Hepatocyte (in vitro differentiated cells): Measurements from ENCODE around the gene RPS6KA2. TPM values are rescaled to one million over a fixed set of nuclear protein-coding genes. Genes with fewer than 3 reads are reported as not detected.

Source experiments
- DNase-seq: peaks from one replicate; pipeline ENCODE4 v3.0.0-alpha.2; 2016; ENCODE audit warnings: low spot score
- H2AFZ ChIP-seq: fragments of 200-600 bp; sonication (generic); 2 replicates; pipeline ENCODE4 v1.6.0; 2016; ENCODE audit warnings: antibody characterized with exemption, mild to moderate bottlenecking
- H3K27ac ChIP-seq: fragments of 200-600 bp; sonication (generic); 2 replicates; pipeline ENCODE4 v1.5.1; 2016; ENCODE audit warnings: mild to moderate bottlenecking
- H3K27me3 ChIP-seq: fragments of 200-600 bp; sonication (generic); 2 replicates; pipeline ENCODE4 v1.6.1; 2016
- H3K36me3 ChIP-seq: fragments of 200-600 bp; sonication (generic); replicated peaks from 2 replicates; pipeline ENCODE4 v1.5.1; 2016; ENCODE audit warnings: low read depth; ENCODE audit not compliant: insufficient read depth
- H3K4me1 ChIP-seq: fragments of 200-600 bp; sonication (generic); 2 replicates; pipeline ENCODE4 v1.5.1; 2016; ENCODE audit warnings: mild to moderate bottlenecking, moderate library complexity; ENCODE audit not compliant: insufficient read depth
- H3K4me2 ChIP-seq: fragments of 200-600 bp; sonication (generic); 2 replicates; pipeline ENCODE4 v1.6.0; 2016
- H3K4me3 ChIP-seq: fragments of 200-600 bp; sonication (generic); 2 replicates; pipeline ENCODE4 v1.5.1; 2016; ENCODE audit warnings: mild to moderate bottlenecking
- H3K79me2 ChIP-seq: fragments of 200-600 bp; sonication (generic); 2 replicates; pipeline ENCODE4 v1.6.0; 2017; ENCODE audit warnings: mild to moderate bottlenecking
- H3K9me2 ChIP-seq: fragments of 200-600 bp; sonication (generic); replicated peaks from 2 replicates; pipeline ENCODE4 v1.6.0; 2017; ENCODE audit warnings: mild to moderate bottlenecking; ENCODE audit not compliant: insufficient read depth
- H3K9me3 ChIP-seq: fragments of 200-600 bp; sonication (generic); 2 replicates; pipeline ENCODE4 v1.5.1; 2016; ENCODE audit warnings: low read depth, mild to moderate bottlenecking
- H4K20me1 ChIP-seq: fragments of 200-600 bp; sonication (generic); 2 replicates; pipeline ENCODE4 v1.6.0; 2016; ENCODE audit warnings: mild to moderate bottlenecking; ENCODE audit not compliant: insufficient read depth, poor library complexity, severe bottlenecking
- CTCF ChIP-seq: fragments of 200-600 bp; sonication (generic); IDR thresholded peaks from 2 replicates; pipeline ENCODE4 v1.5.1; 2016; ENCODE audit warnings: antibody characterized with exemption, mild to moderate bottlenecking; ENCODE audit not compliant: poor library complexity
- EZH2 ChIP-seq: fragments of 200-600 bp; sonication (generic); IDR thresholded peaks from 2 replicates; pipeline ENCODE4 v1.6.1; 2016; ENCODE audit warnings: antibody characterized with exemption, mild to moderate bottlenecking, borderline replicate concordance
- EZH2phosphoT487 ChIP-seq: fragments of 200-600 bp; sonication (generic); IDR thresholded peaks from one replicate; pipeline ENCODE4 v1.6.1; 2018; ENCODE audit warnings: antibody characterized with exemption, mild to moderate bottlenecking, low read depth, moderate library complexity; ENCODE audit not compliant: unreplicated experiment, severe bottlenecking
- WGBS: methylation state at CpG from one replicate; pipeline ENCODE4 v1.1.6; 2016; ENCODE audit warnings: low lambda C conversion rate; ENCODE audit errors: missing lambda C conversion rate; 5-methylcytosine and 5-hydroxymethylcytosine counted together
- polyA plus RNA-seq: library from polyadenylated mRNA; unstranded; fragments of >200 nt; fragmentation: Nextera tagmentation; extraction: Ambion mirVana; gene quantifications from 2 replicates; pipeline ENCODE4 v1.2.1, GENCODE V29; 2016
- total RNA-seq: library from RNA; depleted of rRNA; stranded (reverse); fragments of >200 nt; gene quantifications from 2 replicates; pipeline ENCODE4 v1.2.3, GENCODE V29; 2014

The RPS6KA2 gene
- total and polyA plus RNA-seq, 2 experiments from 2014 or later = 27.7 to 29.2 TPM

GRCh38 chr6:166507809-166508564, 119.1 kb downstream of the RPS6KA2 start:
- no peak overlapping the region for H3K27ac ChIP-seq

GRCh38 chr6:166507380-166507779, 119.7 kb downstream of the RPS6KA2 start:
- Histone ChIP-seq H3K4me3 (no peak overlapping the region), H3K79me2 (no peaks in the 10 kb centered on the region), H4K20me1 (no peaks in the 10 kb centered on the region), H3K9me3 (no peaks in the 10 kb centered on the region), H3K27me3 (no peaks in the 10 kb centered on the region), H3K9me2 (no peaks in the 10 kb centered on the region), H3K36me3 (no peaks in the 10 kb centered on the region), H3K4me2 (no peak overlapping the region), H3K4me1 (no peaks in the 10 kb centered on the region), H2AFZ (no peak overlapping the region), H3K27ac (no peak overlapping the region)
- 100% methylated on average over 2 of the region's 2 CpGs for WGBS
- TF ChIP-seq EZH2phosphoT487 (no peak), CTCF (no peak), EZH2 (no peak)
- DNase-seq = no peak

More at GRCh38 chr6:166507809-166508564, 119.1 kb downstream of the RPS6KA2 start:
- no peaks in the 10 kb centered on the region for H3K9me2 ChIP-seq
- H3K4me3 ChIP-seq = no peak overlapping the region
- H3K79me2 ChIP-seq = no peaks in the 10 kb centered on the region
- no peaks in the 10 kb centered on the region for H3K4me1 ChIP-seq
- WGBS = 94% methylated on average over 24 of the region's 25 CpGs
- TF ChIP-seq EZH2 (no peak), CTCF (no peak), EZH2phosphoT487 (no peak)
- no peaks in the 10 kb centered on the region for H3K9me3 ChIP-seq
- H3K36me3 ChIP-seq = no peaks in the 10 kb centered on the region
- H4K20me1 ChIP-seq = no peaks in the 10 kb centered on the region
- no peak overlapping the region for H2AFZ ChIP-seq
- no peak for DNase-seq
- no peak overlapping the region for H3K4me2 ChIP-seq
- no peaks in the 10 kb centered on the region for H3K27me3 ChIP-seq

- Histone ChIP-seq H3K4me1 (no peaks in the 10 kb centered on the region), H3K36me3 (no peaks in the 10 kb centered on the region), H3K79me2 (no peaks in the 10 kb centered on the region), H3K9me2 (no peaks in the 10 kb centered on the region), H3K4me2 (no peak overlapping the region), H3K27ac (no peak overlapping the region), H4K20me1 (no peaks in the 10 kb centered on the region), H2AFZ (no peak overlapping the region), H3K27me3 (no peaks in the 10 kb centered on the region), H3K9me3 (no peaks in the 10 kb centered on the region), H3K4me3 (no peak overlapping the region)
- no peak for TF ChIP-seq CTCF
- no peak for TF ChIP-seq EZH2
- TF ChIP-seq EZH2phosphoT487 = no peak
- DNase-seq = no peak
- WGBS = 97% methylated on average over 27 of the region's 28 CpGs
Measured at GRCh38 chr6:166505133-166505905, 121.7 kb downstream of the RPS6KA2 start.
